ENCODE measurements around the gene SLC25A39. TPM values are rescaled to one million over a fixed set of nuclear protein-coding genes. Genes with fewer than 3 reads are reported as not detected.

SLC25A39 gene
- total RNA-seq, 1 donor from 2014 or later, result 80.6 TPM

- no peak overlapping the region for H3K4me2 ChIP-seq (ENCODE audit: low read length)
- Mint-ChIP-seq H3K27ac (ENCODE audit: unreplicated experiment) (no peak overlapping the region), H3K4me1 (ENCODE audit: low read depth, unreplicated experiment) (peaks cover 4% of the 10 kb centered on the region), H3K36me3 (ENCODE audit: low read depth, unreplicated experiment) (peaks cover 2% of the 10 kb centered on the region), H3K9me3 (ENCODE audit: unreplicated experiment) (no peaks in the 10 kb centered on the region), H3K27me3 (ENCODE audit: low read depth, unreplicated experiment) (peaks cover 30% of the 10 kb centered on the region), H3K4me3 (ENCODE audit: unreplicated experiment) (peak overlapping the region; percentile 75)
- H3K4me1 ChIP-seq (ENCODE audit: insufficient read depth, low read length), result peaks cover 3% of the 10 kb centered on the region
- DNase-seq (ENCODE audit: low read depth) (no peak), FAIRE-seq (no peak)
- no peak overlapping the region for H3K27ac ChIP-seq (ENCODE audit: low read depth, low read length)
- H3K4me3 ChIP-seq (ENCODE audit: insufficient read depth, low read depth, low read length), result no peak overlapping the region
- no peaks in the 10 kb centered on the region for H3K79me2 ChIP-seq (ENCODE audit: insufficient read depth, low read length)
- no peak overlapping the region for H2AFZ ChIP-seq (ENCODE audit: low read depth, low read length)
- H3K9me3 ChIP-seq (ENCODE audit: insufficient read depth, low read depth, low read length), result no peaks in the 10 kb centered on the region
- no peaks in the 10 kb centered on the region for H4K20me1 ChIP-seq (ENCODE audit: insufficient read depth, low read length)
- H3K36me3 ChIP-seq (ENCODE audit: insufficient read depth, low read length), result no peaks in the 10 kb centered on the region
- no peak for TF ChIP-seq CTCF (IDR thresholded peaks at IDR 0.05; ENCODE audit: insufficient read depth, low read depth, low read length)
- H3K9ac ChIP-seq (ENCODE audit: low read length), result no peak overlapping the region
- H3K27me3 ChIP-seq (ENCODE audit: insufficient read depth, low read length), result peaks cover 24% of the 10 kb centered on the region
Measured at GRCh38 chr17:44309472-44309871, 15.2 kb downstream of the SLC25A39 start.

GRCh38 chr17:44308865-44309264 lies 15.8 kb downstream of the SLC25A39 start:
- Histone ChIP-seq H3K4me1 (ENCODE audit: insufficient read depth, low read length) (peaks cover 3% of the 10 kb centered on the region), H3K36me3 (ENCODE audit: insufficient read depth, low read length) (no peaks in the 10 kb centered on the region), H3K9me3 (ENCODE audit: insufficient read depth, low read depth, low read length) (no peaks in the 10 kb centered on the region), H3K79me2 (ENCODE audit: insufficient read depth, low read length) (no peaks in the 10 kb centered on the region), H3K9ac (ENCODE audit: low read length) (no peak overlapping the region), H4K20me1 (ENCODE audit: insufficient read depth, low read length) (no peaks in the 10 kb centered on the region), H2AFZ (ENCODE audit: low read depth, low read length) (no peak overlapping the region), H3K27ac (ENCODE audit: low read depth, low read length) (no peak overlapping the region), H3K27me3 (ENCODE audit: insufficient read depth, low read length) (peaks cover 18% of the 10 kb centered on the region), H3K4me2 (ENCODE audit: low read length) (peak overlapping the region; percentile 84), H3K4me3 (ENCODE audit: insufficient read depth, low read depth, low read length) (no peak overlapping the region)
- TF ChIP-seq EZH2 (IDR thresholded peaks at IDR 0.05; ENCODE audit: insufficient read depth, low read length) (no peak), CTCF (IDR thresholded peaks at IDR 0.05; ENCODE audit: insufficient read depth, low read depth, low read length) (no peak)
- peaks cover 4% of the 10 kb centered on the region for H3K4me1 Mint-ChIP-seq (ENCODE audit: low read depth, unreplicated experiment)
- H3K27me3 Mint-ChIP-seq (ENCODE audit: low read depth, unreplicated experiment), result peaks cover 27% of the 10 kb centered on the region
- no peaks in the 10 kb centered on the region for H3K9me3 Mint-ChIP-seq (ENCODE audit: unreplicated experiment)
- peaks cover 2% of the 10 kb centered on the region for H3K36me3 Mint-ChIP-seq (ENCODE audit: low read depth, unreplicated experiment)
- no peak overlapping the region for H3K27ac Mint-ChIP-seq (ENCODE audit: unreplicated experiment)
- peak overlapping the region; percentile 75 for H3K4me3 Mint-ChIP-seq (ENCODE audit: unreplicated experiment)
- DNase-seq (ENCODE audit: low read depth) (no peak), FAIRE-seq (no peak)

GRCh38 chr17:44308320-44308818 lies 16.3 kb downstream of the SLC25A39 start, which contains the start of gene RUNDC3A:
Gene RUNDC3A (plus strand): TSS chr17:44308601. CDS start chr17:44308833, 232 bp downstream.
- Mint-ChIP-seq H3K4me1 (ENCODE audit: low read depth, unreplicated experiment) (peaks cover 4% of the 10 kb centered on the region), H3K36me3 (ENCODE audit: low read depth, unreplicated experiment) (peaks cover 2% of the 10 kb centered on the region), H3K4me3 (ENCODE audit: unreplicated experiment) (peak within 1 kb of the TSS; percentile 76), H3K9me3 (ENCODE audit: unreplicated experiment) (no peaks in the 10 kb centered on the region), H3K27ac (ENCODE audit: unreplicated experiment) (no peak within 1 kb of the TSS), H3K27me3 (ENCODE audit: low read depth, unreplicated experiment) (peaks cover 26% of the 10 kb centered on the region)
- H3K79me2 ChIP-seq (ENCODE audit: insufficient read depth, low read length), result no peaks in the 10 kb centered on the region
- no peak within 1 kb of the TSS for H3K27ac ChIP-seq (ENCODE audit: low read depth, low read length)
- peak within 1 kb of the TSS; percentile 84 for H3K4me2 ChIP-seq (ENCODE audit: low read length)
- no peak for FAIRE-seq
- peaks cover 3% of the 10 kb centered on the region for H3K4me1 ChIP-seq (ENCODE audit: insufficient read depth, low read length)
- H3K27me3 ChIP-seq (ENCODE audit: insufficient read depth, low read length), result peaks cover 18% of the 10 kb centered on the region
- peak; percentile 41 for DNase-seq (ENCODE audit: low read depth)
- H3K4me3 ChIP-seq (ENCODE audit: insufficient read depth, low read depth, low read length), result peak within 1 kb of the TSS; percentile 51
- no peaks in the 10 kb centered on the region for H3K9me3 ChIP-seq (ENCODE audit: insufficient read depth, low read depth, low read length)
- H2AFZ ChIP-seq (ENCODE audit: low read depth, low read length), result no peak within 1 kb of the TSS
- no peaks in the 10 kb centered on the region for H4K20me1 ChIP-seq (ENCODE audit: insufficient read depth, low read length)
- TF ChIP-seq EZH2 (IDR thresholded peaks at IDR 0.05; ENCODE audit: insufficient read depth, low read length), result no peak
- TF ChIP-seq CTCF (IDR thresholded peaks at IDR 0.05; ENCODE audit: insufficient read depth, low read depth, low read length), result no peak
- H3K9ac ChIP-seq (ENCODE audit: low read length), result no peak within 1 kb of the TSS
- H3K36me3 ChIP-seq (ENCODE audit: insufficient read depth, low read length), result no peaks in the 10 kb centered on the region
